GM19395 (cell line): ENCODE results near the gene IFT43.

Experiments
- ATAC-seq: cut with Tn5 transposase; IDR thresholded peaks from one replicate; pipeline ENCODE4 v1.9.1; 2021; ENCODE audit warnings: mild to moderate bottlenecking, moderate library complexity; ENCODE audit not compliant: unreplicated experiment

Gene IFT43

DNA sequence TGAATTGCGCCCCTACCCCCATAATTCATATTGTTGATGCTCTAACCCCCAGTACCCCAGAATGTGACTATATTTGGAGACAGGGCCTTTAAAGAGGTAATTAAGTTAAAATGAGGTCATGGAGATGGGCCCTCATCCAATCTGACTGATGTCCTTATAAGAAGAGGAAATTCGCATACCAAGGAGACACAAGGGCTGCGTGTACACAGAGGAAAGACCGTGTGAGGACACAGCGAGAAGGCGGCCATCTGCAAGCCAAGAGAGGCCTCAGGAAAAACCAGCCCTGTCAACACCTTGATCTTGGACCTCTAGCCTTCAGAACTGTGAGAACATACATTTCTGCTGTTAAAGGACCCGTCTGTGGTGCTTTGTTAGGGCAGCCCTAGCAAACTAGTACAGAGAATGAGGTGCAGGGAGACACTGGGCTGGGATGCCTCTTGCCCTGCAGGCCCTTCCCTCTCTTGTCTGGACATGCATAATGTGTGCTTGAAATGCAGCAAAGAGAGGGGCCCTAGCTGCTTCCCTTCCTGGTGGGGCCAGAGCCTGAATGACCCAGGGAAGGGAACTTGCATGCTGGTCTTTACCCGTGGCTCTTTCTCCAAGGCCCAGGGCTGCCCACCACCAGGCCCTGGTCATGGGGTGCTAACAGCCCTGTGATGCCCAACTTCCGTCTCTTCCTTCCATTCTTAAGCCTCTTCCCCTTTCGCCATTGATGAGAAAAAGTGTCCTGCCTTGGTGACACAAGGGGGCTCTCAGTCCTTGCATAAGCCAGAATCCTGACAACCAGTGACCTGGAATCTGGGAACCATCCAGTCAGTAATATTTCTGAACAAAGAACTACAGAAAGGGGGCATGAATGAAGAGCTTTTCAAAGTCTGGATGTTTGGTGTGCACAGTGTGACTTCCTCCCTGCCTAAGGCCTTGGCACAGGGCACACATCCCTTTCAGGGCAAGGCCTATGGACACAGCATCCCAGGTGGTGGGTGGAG lies 116.1 kb downstream of the IFT43 start:
- ATAC-seq = no peak

DNA sequence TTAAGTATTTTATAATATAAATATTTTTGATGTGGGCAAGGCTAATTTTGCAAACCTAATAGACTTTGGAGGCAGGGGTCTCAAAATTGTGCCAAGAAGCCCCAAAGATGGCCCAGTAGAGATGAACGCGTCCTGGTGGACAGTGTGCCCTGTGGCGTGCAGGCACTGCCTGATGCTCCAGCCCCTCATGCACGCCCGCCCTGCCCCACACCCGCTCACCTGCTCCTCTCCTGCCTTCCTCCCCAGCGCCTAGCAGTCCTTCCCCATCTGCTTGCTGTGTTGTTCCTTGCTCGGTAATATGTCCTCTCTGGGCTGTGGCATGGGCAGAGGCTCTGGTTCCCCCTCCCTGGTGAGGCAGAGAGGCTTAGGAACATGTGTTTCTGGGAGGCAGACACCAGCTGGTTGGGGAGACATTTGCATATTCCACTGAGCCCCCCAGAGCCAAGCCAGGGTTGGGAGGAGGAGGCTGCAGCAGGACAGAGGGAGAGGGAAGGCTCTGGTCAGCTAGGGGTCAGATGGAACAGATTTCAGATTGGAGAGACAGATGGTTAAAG lies 119.3 kb downstream of the IFT43 start:
- no peak for ATAC-seq

DNA sequence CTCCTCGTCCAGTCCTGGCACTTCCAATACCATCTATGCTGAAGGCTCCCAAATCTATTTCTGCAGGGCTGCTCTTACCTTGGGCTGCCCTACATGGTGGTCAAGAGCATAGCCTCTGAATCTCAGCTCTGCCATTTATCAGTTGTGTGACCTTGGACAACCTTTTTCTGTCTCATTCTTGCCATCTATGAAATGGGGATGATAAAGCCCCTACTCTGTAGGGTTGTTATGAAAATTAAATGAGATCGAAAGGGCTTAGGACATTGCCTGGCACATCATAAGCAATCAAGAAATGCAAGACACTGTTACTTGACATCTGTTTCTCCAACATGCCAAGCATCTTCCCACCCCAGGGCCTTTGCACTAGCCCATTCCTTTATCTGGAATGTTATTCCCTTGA lies 120.6 kb downstream of the IFT43 start:
- ATAC-seq = no peak

DNA sequence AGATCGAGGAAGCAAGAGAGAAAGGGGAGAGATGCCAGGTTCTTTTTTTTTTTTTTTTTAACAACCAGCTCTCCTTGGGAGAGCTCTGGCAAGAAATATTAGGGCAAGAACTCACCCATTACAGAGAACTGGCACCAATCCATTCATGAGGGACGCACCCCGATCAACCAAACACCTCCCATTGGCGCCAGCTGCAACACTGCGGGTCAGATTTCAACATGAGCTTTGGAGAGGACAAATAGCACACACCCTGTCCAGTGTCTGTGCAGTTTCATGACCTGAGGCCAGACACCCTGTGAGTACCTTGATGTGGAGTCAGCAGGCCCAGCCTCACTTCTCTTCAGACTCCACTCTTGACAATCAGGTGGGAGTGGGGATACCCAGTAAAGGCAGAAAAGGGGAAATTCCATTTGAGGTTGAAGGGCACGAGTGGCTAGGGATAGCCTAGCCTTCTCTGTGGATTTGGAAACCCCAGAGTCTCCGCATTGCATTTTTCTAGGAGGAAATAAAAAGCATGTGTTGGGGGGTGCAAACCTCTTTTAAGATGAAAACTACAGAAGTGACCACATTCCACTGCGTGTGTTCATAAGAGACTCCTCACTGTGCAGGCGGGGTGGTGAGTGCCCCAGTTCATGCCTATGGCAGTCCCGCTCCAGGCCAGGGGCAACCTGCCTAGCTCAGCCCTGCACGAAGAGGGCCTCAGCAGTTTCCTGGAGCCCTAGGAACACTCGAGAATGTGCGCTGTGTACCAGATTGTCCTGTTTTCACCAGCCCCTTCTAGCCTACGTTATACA lies 123.7 kb downstream of the IFT43 start:
- no peak for ATAC-seq

DNA sequence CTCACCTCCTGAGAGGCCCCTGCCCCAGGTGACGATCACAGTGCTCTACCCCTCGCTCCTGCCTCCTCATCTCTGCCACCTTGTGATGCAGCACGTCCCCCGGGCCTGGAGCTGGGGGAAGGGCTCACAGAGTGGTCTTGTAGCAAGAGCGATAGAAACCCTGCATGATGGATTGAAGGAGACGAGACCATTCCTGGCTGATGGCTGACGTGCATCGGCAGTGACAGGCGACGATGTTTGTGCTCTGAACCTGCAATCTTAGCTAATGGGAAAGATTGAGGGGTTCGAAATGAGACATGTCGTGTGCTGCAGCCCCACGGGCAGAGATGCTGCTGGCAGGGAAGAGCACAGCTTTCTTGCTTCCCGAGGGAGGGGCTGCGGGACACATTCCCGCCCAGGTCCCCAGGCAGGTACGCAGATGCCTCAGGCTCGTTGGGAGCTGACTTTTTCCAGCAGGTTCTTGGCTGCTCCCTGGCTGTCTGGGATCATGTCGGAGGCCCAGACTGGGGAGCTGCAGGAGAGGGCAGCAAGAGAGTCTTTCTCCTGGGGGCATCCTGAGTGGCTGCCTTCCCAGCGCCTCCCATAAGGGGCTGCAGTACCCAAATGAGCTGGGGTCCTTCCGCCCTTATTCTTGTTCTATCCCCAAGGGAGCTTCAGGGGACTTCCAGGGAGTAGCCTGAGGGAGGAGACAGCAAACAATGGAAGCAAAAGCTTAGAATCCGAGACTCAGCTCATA lies 127.5 kb downstream of the IFT43 start:
- no peak for ATAC-seq

DNA sequence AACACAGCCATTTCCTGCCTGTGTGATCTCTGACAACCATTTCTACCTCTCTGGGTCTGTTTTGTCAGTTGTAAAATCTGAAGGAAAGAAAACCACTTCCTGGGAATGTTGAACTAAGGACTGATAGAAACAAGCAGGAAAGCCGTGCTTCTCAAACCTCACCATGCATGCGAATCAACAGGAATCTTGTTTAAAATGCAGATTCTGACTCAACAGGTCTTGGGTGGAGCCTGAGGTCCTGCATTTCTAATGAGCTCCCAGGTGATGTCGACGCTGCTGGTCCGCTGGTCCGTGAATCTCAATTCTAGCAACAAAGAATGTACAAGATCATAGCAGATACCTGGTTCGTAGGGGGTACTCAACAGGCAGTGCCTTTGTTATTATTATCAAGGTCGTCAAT lies 128.1 kb downstream of the IFT43 start:
- ATAC-seq = no peak

DNA sequence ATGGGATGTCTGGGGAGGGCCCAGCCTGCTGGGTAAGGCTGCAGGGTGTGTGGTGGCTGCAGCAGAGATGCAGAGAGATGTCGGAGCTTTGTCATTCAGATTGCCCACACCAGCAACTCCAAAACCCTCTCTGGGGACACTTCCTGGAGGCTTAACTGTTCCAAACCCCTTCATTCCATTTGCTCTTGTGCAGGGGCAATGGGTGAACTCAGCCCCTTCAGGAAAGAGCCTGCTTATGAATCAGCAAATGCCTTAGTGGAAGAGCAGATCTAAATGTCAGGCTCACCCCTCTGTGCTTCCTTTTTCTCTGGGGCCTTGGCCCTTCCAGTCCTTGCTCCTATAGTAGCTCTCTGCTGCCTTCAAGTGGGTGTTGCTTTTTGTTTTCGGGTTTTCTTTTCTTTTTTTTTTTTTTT lies 129.5 kb downstream of the IFT43 start:
- ATAC-seq = no peak

DNA sequence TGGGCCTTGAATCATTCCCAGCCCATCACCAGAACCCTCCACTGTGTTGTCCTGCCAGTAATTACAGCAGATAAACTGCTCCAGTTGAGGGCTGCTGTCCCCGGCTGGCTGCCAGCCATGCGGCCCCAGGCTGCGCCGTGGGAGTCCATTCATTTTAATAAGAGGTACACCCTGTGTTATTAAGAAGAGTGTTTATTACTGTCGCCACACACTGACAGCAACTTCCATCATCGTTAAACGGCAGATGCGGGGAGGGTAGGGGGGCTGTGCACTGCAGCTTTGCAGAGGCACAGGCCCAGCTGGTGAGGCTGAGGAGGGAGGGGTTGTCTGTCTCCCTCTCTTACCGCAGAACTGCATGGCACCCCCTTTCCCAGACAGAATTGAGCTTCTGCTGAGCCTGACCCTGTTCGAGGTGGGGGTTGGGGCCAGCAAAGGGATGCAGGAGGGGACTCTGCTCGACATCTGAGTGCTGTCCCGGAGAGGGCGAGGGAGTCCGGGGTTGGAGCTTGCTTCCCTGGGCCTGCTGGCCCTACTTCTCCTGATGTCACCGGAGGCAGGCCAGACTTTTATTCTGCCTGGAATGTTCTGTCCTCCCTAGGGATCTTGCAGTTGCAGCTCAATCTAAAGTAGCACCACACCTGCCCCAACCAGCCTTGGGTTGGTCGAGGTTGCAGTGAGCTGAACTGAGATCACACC lies 132.4 kb downstream of the IFT43 start:
- ATAC-seq = no peak

DNA sequence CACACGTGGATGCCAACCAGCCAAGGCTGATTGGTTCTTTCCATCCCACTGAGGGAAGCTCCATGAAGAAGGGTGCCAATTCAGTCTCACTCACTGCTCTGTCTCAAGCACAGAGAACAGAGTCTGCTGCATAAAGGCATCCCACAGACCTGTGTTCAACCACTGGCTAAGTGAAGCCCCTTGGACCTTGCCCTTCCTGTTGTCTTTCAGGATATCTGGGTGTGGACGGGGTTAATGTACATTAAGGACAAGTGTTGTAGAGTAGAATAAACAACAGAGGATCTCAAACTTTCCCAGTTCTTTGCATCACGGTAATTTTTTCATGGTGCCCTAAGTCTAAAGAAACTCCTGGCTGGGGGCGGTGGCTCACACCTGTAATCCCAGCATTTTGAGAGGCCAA lies 133.0 kb downstream of the IFT43 start:
- ATAC-seq = no peak

DNA sequence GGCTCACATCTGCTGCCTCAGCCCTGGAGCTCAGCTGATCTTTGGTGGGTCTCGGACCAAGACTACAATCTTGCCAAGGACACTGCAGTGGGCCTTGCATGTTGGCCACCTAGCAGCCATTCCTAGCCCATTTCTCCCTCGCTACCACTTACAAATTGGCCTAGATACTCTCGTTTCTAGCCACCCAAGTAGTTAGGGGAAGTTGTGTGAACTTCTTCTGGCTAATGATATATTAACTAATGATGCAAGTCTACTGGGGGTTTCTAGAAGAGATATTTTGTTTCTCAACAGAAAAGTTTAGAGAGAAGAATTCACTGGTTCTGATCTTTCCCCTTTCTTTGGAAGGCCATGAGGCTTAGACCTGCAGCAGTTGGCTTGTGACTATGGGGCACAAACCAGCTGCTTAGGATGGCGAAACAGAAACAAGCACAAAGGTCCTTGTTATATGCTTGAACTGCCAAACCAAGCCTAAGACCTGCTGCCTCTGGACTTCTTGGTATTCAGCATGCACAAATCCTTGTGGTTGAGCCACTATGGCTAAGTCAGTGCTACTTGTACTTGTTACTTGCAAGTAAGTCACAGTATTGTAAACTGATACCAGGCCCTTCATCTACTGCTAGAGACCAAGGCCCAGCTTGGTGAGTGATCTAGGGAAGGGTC lies 135.7 kb downstream of the IFT43 start:
- ATAC-seq = no peak

DNA sequence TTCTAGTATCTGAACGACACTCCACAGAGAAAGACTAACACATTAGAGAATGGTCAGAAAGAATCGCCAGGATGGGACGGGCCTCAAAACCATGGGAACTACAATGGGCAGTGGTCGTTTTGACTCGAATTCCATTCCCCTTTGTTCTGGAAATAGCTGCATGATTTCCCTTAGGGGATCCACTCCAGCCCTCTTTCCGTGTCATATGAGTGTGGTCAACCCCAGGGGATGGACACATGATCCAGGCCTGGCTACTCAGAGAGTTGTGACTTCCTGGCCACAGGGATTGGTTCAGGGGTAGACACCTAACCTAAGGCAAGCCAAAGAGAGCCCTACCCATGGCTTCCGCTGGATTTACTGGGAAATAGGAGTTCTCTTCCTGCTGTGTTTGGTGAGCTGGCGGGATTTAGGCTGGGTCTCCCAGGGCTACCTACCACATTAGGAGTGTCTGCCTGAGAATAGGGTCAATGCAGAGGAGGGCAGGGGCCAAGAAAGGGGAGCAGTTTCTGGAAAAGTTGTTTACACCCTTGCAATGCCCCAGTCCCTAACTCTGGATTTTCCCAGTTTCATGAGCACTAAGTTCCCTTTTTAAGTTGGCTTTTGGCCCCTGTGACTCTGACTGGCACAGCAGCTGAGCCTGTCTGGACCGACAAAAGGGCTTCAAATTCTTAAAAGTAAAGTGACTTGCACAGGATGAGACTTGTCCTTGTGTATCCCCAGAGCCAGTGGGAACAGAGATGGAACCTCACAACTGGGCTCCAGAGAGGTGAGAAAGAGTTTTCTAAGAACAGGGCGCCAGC lies 138.1 kb downstream of the IFT43 start:
- ATAC-seq = no peak

DNA sequence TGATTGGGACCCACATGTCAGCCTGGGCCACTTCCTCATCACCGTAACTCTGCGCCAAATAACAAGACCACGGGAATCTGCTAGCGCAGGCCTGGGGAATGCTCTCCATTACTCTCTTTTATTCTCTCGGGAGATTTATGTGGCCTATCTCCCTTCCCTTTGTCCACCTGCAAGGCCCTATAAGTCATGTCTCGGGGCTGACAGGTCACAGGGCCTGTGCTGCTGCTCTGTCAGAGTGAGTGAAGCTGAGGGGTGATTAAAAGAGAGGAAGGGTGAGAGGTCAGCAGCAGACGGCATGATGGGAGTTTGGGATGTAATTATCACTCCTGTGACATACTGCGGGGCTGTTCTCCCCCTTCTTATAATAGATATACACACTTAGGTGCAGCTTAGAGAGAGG lies 139.9 kb downstream of the IFT43 start:
- ATAC-seq = no peak

DNA sequence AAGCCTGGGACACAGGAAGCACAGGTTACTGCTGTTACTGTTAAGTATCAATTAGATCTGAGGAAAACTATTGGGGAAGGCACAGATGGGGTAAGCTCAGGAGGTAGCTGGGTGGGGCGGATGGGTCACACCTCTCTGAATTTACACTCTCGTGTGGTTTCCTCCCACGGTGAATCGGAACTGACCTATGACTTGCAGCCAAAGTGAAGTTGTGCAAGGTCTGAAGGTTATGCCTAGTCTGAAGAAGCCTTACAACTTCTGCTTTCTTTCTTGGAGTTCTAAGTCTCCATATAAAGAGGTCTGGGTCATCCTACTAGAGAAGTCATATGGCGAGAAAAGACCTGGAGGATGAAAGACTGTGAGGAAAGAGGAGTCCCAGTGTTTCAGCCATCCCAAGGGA lies 140.5 kb downstream of the IFT43 start:
- no peak for ATAC-seq

DNA sequence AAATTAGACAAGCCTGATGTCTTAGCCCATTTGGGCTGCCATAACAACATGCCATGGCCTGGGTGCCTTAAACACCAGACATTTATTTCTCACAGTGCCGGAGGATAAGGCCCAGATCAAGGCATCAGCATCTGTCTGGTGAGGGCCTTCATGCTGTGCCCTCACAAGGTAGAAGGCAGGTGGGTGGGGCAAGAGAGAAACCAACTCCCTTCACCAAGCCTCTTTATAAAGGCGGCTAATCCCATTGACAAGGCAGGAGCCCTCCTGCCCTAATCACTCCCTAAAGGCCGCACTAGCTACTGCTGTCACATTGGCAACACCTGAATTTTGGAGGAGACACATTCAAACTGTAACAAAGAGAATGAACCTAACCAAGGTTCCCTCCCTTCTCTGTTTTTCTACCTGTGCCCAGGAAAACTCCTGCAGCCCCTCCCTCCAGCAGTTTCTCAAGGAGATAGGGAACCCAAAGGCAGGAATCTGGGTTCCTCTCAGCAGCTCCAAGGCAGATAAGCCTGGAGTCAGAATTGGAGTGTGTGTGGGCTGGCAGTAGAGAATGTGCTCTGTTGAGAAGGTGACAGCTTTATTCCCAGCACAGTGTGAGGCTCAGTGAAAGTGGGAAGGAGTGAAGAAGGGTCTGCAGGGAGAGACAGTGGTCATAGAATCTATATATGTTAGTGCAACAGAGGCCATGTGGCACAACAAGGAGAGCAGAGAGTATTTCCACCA lies 144.5 kb downstream of the IFT43 start:
- no peak for ATAC-seq

DNA sequence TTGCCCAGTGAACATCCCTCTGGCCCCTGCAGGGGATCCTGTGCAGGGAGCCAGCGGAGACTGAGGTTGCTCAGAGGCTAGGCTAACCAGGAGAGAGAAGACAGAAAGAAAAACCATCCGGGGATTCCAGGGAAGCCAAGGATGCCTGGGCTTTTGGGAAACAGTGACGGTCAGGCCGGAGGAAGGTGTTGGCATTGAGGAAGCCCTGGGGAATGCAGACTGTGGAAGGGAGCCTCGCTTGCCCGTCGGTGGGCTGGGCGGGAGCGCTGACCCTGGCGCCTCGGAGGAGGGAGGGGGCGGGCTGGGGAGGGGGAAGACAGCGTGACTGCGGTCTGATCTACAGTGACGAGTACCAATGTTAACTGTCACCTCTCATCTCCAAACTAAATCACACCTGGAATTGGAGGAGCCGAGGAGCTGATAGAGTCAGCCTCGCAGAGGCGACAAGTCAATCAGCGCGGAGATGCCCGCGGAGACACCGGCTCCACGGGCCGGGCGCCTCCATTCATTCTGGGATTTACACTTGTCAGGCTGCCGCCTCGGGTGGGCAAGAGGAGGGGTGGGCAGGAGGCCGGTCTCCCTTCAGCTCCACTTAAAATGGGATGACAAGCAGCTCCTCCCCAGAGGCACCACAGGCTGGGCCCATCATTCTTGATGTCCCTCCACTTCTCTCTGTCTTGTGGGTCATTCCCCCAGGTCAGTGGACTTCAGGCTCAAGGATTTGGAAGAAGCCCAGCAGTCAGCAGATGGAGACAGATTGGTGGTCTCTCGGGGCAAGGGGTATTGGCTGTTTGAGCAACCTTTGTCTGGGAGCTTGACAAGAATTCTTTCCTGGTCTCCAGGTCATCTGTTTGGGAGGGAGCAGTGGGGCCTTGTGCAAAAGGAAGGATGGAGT lies 145.8 kb downstream of the IFT43 start:
- no peak for ATAC-seq

DNA sequence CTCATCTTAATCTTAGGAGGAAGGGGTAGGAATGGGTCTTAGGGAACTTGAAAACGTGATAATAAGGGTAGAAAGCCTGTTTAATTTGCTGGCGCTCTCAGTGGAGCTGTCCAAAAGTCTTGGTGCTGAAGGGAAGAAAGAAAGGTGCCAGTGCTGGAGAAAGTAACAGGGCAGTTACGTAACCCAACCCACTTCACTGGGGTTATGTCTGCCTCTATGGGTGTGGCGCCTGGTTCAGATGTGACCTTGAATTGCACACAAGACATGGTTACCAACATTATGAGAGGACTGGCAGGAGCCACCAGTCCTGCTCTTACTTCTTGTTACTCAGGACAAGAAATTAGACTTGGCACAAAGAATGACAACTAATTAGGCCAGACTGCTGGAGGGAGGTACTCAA lies 147.5 kb downstream of the IFT43 start:
- ATAC-seq = no peak
